DMS 273 (cell line): ENCODE data around the gene ADORA1.

Source experiments
- DNase-seq: peaks from one replicate; lab custom pipeline; 2025; ENCODE audit not compliant: unreplicated experiment; lab: John Stamatoyannopoulos, UW

ADORA1 gene

GRCh38 chr1:203172184-203173010, 44.9 kb downstream of the ADORA1 start:
- DNase-seq = peak; percentile 94

DNA sequence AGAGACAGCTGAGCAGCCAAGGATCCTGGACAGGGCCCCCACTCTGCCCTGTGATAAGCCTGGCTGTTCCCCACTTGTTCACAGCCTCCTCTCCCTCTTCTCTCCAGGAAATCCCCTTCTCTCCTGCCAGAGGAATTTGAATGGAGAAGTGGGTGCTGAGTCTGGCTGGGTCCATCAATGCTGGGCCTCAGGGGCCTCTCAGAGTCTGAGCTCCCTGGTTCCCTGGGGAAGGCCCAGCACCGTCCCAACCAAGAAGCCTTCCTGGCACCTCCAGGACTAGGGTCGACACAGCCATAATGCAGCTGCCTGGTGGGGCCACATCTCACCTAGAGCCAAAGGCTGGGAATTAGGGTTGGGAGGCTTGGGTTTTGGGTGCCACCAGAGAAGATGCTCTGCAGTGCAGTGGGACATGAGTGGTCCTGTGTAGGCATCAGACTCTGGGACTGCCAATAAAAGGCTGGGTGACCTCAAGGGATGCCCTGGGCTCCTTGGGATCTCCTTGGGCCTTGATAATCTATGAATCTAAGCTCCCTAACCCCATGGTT, 45.6 kb downstream of the ADORA1 start:
- no peak for DNase-seq

DNA sequence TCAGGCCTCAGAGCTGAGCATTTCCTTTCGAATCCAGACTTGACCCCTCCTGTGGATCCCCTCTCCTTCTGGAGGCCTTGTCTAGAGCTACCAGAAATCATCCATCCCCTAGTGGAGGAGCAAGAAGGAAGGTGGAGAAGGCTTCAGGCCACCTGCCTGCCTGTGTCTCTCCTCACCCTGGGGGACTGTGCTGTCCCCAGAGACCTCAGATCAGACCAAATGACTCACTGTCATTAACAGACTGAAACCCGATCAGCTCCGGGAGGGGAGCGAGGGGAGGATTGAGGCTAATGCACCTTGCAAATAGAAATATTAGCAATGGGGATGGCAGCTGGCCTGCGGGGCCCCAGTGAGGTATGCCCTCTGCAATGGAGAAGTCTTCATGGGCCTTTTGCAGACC, 46.0 kb downstream of the ADORA1 start:
- peak; percentile 63 for DNase-seq

DNA sequence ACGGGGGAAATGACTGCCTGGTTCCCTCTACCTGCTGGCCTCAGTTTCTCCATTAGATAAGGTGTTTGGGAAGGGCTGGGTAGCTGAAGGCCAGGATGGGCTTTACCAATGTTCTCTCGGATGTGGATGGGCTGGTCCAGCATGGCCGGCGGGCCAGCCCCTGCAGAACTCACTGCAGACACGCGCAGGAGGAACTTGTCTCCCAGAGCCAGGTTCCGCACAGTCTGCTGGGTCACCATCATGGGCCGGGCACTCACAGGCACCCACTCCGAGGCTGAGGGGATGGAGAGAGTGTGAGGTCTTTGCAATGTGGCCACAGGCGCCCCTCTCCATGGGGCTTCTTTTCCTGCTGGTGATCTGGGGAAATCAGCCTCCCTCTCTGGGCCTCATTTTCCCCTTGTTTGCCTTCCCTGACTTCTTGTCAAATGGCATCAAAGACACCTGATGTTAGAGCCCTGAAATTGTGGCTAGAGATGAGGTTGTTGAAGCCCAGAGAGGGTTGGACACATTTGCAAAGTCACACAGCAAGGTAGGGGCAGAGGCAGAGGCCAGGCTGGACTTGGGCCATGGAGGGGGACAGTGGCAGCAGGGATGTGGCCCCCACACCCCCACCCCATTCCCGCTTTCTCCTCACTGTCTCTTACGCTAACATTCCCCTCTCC, 46.9 kb downstream of the ADORA1 start:
- no peak for DNase-seq

GRCh38 chr1:203175237-203175826, 47.8 kb downstream of the ADORA1 start, which contains the start of gene MYBPH:
MYBPH (minus strand) TSS chr1:203175826; CDS start chr1:203175755, 71 bp downstream.
- DNase-seq = no peak

DNA sequence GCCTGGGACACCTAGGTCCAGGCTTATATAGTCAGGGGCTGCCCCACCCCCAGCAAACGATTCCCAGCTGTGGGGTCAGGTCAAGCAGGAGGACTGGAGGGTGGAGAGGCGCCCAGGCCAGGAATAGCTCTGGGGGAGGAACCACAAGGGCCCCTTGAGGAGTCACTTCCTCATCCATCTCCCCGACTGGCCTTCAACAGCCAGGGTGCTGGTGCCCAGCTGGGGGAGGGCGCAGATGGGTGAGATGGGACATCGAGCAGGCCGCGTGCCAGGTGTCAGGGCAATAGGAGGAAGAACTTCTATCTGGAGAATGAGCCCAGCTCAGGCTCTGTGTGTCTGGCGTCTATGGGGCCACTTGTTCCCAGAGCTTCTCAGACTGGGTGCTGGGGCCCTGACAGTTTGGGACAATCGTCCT, 48.3 kb downstream of the ADORA1 start:
- DNase-seq = no peak

GRCh38 chr1:203176273-203177035, 48.9 kb downstream of the ADORA1 start:
- DNase-seq = no peak

- DNase-seq = peak; percentile 21
These were observed 49.5 kb downstream of the ADORA1 start for GRCh38 chr1:203177036-203177405.

GRCh38 chr1:203177470-203178039, 50.0 kb downstream of the ADORA1 start:
- peak; percentile 34 for DNase-seq

DNA sequence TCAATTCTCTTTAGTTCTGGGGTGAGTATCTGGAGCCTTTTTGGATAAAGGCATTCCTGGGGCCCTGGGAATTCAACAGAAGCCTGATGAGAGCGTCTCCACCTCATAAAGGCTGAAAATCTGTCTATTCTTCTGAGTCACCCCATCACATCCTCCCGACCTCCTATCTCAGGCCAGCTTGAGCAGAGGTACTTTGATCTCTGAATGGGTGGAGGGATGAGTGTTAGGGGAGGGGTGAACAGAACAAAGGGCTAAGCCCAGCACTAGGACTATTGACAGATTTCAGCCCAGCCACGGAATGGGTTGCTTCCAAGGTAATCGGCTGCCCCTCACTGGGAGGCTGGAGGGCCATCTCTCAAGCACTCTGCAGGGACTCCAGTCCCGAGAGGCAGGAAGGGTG, 50.6 kb downstream of the ADORA1 start:
- peak; percentile 34 for DNase-seq

- DNase-seq = no peak
These were observed 51.5 kb downstream of the ADORA1 start for GRCh38 chr1:203178821-203179666.

GRCh38 chr1:203179667-203180005, 52.1 kb downstream of the ADORA1 start:
- no peak for DNase-seq

DNA sequence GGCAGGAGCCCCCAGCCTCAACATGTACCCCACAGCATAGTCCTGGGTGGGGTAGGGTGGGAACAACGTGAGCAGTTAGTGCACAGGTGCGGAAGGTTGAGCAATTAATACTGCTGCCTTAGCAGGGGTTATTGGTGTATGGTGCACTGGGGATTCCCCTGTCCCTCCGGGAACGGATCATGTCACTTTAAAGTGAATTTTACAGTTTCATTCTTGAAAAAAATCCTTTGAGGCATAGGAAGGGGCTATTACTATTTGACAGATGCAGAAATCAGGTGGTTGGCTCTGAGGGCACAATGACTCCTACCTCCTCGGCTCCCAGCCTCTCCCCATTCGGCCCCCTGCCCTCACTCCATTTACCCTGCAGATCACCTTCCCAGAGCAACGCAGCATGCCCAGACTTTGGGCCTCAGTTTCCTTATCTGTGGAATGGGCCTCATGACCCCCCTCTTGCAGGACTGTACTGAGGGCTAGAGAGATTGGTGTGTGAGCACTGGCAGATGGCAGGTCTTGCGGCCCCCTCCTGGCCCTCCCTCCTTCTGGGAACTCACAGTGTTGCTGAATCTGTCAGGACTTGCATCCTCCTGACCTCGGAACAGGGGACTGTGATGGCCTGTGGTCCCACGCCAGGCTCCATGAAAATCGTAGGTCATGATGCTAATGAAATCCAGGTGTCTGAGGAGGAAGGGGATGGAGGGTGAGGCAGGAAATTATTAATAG, 53.2 kb downstream of the ADORA1 start:
- DNase-seq = peak; percentile 27

- no peak for DNase-seq
These were observed 54.3 kb downstream of the ADORA1 start for GRCh38 chr1:203181586-203182386.

DNA sequence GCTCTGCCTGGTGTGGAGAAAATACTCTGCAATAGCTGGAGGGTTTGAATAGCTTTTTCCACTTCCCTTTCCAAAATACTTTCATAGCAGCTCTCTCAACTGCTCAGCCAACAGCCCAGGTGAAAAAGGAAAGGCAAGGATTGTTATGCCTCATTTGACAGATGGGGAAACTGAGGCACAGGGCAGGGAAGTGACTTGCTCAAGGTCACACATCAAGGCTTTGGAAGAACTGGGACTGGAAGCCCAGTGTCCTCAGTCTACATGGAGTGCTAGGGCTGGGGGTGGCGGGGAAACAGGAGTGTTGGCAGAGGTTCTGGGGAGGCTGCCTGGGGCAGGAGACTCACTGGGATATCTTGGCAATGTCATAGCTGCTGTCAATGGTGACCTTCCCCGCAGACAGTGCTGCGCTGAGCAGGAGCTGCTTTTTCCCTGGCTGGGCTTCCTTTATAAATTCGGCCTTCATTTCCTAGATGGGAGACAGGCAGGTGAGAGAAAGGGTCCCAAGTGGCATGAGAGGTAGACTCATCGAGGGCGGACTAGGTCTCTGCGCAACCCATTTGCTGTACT, 54.9 kb downstream of the ADORA1 start:
- no peak for DNase-seq

- no peak for DNase-seq
These were observed 56.3 kb downstream of the ADORA1 start for GRCh38 chr1:203183828-203184227.

GRCh38 chr1:203184467-203184866, 56.9 kb downstream of the ADORA1 start:
- DNase-seq = no peak

DNA sequence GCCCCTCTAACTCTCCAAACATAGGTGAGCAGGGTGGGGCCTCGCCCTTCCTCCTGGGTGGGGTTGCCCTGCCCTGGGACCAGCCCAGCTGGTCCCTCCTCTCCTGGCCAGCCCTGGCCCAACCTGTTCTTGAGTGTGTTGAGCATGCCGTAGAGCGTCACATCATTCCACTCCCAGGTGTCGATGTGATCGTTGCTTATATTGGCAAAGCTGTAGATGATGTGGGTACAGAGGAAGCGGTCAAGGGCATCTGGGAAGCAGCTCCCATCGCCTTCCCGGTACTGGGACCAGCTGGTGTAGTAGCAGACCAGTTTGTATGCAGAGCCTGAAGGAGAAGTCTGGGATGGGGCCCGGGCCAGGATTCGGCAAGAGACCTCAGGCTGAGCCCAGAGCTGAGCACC, 57.5 kb downstream of the ADORA1 start:
- DNase-seq = no peak
